Sigmoid colon (tissue), 7 donors: ENCODE data around the gene FFAR4. TPM values are rescaled to one million over a fixed set of nuclear protein-coding genes. Genes with fewer than 3 reads are reported as not detected.

Experiments used
- DNase-seq: peaks from one replicate; pipeline ENCODE4 v3.0.0-alpha.2; 2019
- H3K27ac ChIP-seq, 4 donors: fragments of 200-600 bp; sonication (generic); one replicate each; pipeline ENCODE4 v1.5.1; 2016 to 2019; ENCODE audit warnings: mild to moderate bottlenecking in 1 of 4
- H3K27me3 ChIP-seq, 3 donors: fragments of 200-600 bp; sonication (generic); one replicate each; pipeline ENCODE4 v1.5.1; 2019; ENCODE audit warnings: mild to moderate bottlenecking in 1 of 3
- H3K36me3 ChIP-seq, 4 donors: fragments of 200-600 bp; sonication (generic); one replicate each; pipeline ENCODE4 v1.5.1; 2016 to 2019
- H3K4me1 ChIP-seq, 4 donors: fragments of 200-600 bp; sonication (generic); one replicate each; pipeline ENCODE4 v1.5.1; 2017 to 2019
- H3K4me3 ChIP-seq, 4 donors: fragments of 200-600 bp; sonication (generic); one replicate each; pipeline ENCODE4 v1.5.1; 2017 to 2019; ENCODE audit warnings: mild to moderate bottlenecking in 2 of 4, moderate library complexity in 1 of 4
- H3K9me3 ChIP-seq, 4 donors: fragments of 200-600 bp in 3 of 4; sonication (generic) in 3 of 4; one replicate each; pipeline versions ENCODE4 v1.5.1 to v1.6.1; 2013 to 2019
- EP300 ChIP-seq, 4 donors: sonication (generic); formaldehyde crosslinking; IDR thresholded peaks; one replicate each; pipeline ENCODE4 v1.6.1; 2017; ENCODE audit warnings: antibody characterized with exemption in 4 of 4
- POLR2A ChIP-seq, 2 donors: fragments of 450-650 bp; IDR thresholded peaks; one replicate each; pipeline ENCODE4 v1.6.1; 2016; ENCODE audit warnings: antibody characterized with exemption in 2 of 2, mild to moderate bottlenecking in 2 of 2, moderate library complexity in 2 of 2
- POLR2AphosphoS5 ChIP-seq, 4 donors: sonication (generic); formaldehyde crosslinking; IDR thresholded peaks; one replicate each; pipeline ENCODE4 v1.6.1; 2017; ENCODE audit warnings: antibody characterized with exemption in 4 of 4
- WGBS, 2 donors: extraction: QIAGEN DNeasy Blood & Tissue Kit; methylation state at CpG; one replicate each; pipeline ENCODE4 v1.1.7; 2013; 5-methylcytosine and 5-hydroxymethylcytosine counted together
- intact Hi-C: fragments of 100-400 bp; cut with DNase I; formaldehyde crosslinking; loops from one replicate; pipeline ENCODE4 v1.15.1; 2023
- polyA plus RNA-seq, 3 donors: library from polyadenylated mRNA; stranded (reverse); fragments of 200-250 nt; gene quantifications; one replicate each; pipeline ENCODE4 v1.2.3, GENCODE V29; 2013
- total RNA-seq, 4 donors: library from RNA; depleted of rRNA; stranded (reverse); fragments of >200 nt; gene quantifications; one replicate each; pipeline ENCODE4 v1.1.0, GENCODE V29; 2016
- TF ChIP-seq, protein P1 (sequence below), 4 experiments: fragments of 450-650 bp in 3 of 4; fragments of 200-600 bp in 1 of 4; IDR thresholded peaks; one replicate each; pipeline ENCODE4 v1.5.1; 2016 to 2019; ENCODE audit warnings: antibody characterized with exemption in 4 of 4, mild to moderate bottlenecking in 3 of 4, moderate library complexity in 2 of 4
- donor health status: healthy with polysubstance abuse.
- donor health status: Bipolar disorder and iron deficiency.
- donor health status: healthy.

The FFAR4 gene
- total and polyA plus RNA-seq, 7 donors: 0.36 to 17.9 (median 3.3) TPM; not detected in 1

DNA sequence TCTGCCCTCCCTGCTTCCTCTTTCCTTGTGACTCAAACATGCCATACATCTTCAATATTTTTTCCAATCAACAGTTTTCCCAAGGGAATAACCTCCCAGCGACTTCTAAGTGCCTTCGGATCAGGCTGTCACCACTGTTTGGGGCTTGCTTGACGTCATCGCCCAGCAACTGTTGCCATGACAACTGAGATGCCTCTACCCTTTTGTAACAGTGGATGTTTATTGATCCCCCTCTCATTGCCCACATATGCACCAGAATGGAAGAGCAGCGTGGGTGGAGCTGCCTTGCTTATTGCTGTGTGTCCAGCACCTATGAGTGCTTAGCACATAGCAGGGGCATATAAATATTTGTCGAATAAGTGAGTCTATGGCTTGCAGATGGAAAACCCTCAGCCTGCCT lies 14.4 kb downstream of the FFAR4 start:
- no peaks in the 10 kb centered on the region for H3K9me3 ChIP-seq
- no peaks in the 10 kb centered on the region for H3K36me3 ChIP-seq
- no peaks in the 10 kb centered on the region for H3K4me1 ChIP-seq
- no peak for TF ChIP-seq POLR2AphosphoS5 (IDR thresholded peaks at IDR 0.05)
- no peak for TF ChIP-seq POLR2A (IDR thresholded peaks at IDR 0.05)
- no peak for TF ChIP-seq EP300 (IDR thresholded peaks at IDR 0.05)
- TF ChIP-seq, protein P1, sequence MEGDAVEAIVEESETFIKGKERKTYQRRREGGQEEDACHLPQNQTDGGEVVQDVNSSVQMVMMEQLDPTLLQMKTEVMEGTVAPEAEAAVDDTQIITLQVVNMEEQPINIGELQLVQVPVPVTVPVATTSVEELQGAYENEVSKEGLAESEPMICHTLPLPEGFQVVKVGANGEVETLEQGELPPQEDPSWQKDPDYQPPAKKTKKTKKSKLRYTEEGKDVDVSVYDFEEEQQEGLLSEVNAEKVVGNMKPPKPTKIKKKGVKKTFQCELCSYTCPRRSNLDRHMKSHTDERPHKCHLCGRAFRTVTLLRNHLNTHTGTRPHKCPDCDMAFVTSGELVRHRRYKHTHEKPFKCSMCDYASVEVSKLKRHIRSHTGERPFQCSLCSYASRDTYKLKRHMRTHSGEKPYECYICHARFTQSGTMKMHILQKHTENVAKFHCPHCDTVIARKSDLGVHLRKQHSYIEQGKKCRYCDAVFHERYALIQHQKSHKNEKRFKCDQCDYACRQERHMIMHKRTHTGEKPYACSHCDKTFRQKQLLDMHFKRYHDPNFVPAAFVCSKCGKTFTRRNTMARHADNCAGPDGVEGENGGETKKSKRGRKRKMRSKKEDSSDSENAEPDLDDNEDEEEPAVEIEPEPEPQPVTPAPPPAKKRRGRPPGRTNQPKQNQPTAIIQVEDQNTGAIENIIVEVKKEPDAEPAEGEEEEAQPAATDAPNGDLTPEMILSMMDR (IDR thresholded peaks at IDR 0.05): no peak
- no peak overlapping the region for H3K4me3 ChIP-seq
- no peak for DNase-seq
- intact Hi-C loops: no loop called here
- peaks cover 0 to 7% (median 0%) of the 10 kb centered on the region in 3 donors for H3K27me3 ChIP-seq
- 66 to 76% methylated on average over 6 of the region's 6 CpGs for WGBS, 2 donors
- H3K27ac ChIP-seq: no peak overlapping the region

DNA sequence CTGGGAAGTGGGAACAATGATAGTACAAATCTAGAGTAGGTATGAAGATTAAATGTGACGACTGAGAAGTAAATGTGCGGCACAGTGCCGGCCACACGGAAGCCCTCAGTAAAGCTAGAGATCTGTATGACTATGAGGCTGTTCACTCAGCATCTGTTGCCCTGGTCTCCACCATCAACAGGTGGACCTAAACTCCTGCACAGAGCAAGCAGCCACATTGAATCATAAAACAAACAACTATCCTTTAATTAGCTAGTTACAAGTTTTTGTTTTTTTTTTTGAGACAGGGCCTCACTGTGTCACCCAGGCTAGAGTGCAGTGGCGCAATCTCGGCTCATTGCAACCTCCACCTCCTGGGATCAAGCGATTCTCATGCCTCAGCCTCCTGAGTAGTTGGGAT lies 18.0 kb downstream of the FFAR4 start:
- Histone ChIP-seq H3K36me3 (no peaks in the 10 kb centered on the region), H3K27me3 (peaks cover 0 to 7% (median 0%) of the 10 kb centered on the region in 3 donors), H3K9me3 (no peaks in the 10 kb centered on the region), H3K4me1 (no peaks in the 10 kb centered on the region), H3K27ac (no peak overlapping the region), H3K4me3 (no peak overlapping the region)
- intact Hi-C loops: no loop called here
- no peak for TF ChIP-seq POLR2A (IDR thresholded peaks at IDR 0.05)
- TF ChIP-seq, protein P1 (IDR thresholded peaks at IDR 0.05): no peak
- TF ChIP-seq POLR2AphosphoS5 (IDR thresholded peaks at IDR 0.05): no peak
- no peak for TF ChIP-seq EP300 (IDR thresholded peaks at IDR 0.05)
- 92 to 96% methylated on average over 7 of the region's 7 CpGs for WGBS, 2 donors
- no peak for DNase-seq

DNA sequence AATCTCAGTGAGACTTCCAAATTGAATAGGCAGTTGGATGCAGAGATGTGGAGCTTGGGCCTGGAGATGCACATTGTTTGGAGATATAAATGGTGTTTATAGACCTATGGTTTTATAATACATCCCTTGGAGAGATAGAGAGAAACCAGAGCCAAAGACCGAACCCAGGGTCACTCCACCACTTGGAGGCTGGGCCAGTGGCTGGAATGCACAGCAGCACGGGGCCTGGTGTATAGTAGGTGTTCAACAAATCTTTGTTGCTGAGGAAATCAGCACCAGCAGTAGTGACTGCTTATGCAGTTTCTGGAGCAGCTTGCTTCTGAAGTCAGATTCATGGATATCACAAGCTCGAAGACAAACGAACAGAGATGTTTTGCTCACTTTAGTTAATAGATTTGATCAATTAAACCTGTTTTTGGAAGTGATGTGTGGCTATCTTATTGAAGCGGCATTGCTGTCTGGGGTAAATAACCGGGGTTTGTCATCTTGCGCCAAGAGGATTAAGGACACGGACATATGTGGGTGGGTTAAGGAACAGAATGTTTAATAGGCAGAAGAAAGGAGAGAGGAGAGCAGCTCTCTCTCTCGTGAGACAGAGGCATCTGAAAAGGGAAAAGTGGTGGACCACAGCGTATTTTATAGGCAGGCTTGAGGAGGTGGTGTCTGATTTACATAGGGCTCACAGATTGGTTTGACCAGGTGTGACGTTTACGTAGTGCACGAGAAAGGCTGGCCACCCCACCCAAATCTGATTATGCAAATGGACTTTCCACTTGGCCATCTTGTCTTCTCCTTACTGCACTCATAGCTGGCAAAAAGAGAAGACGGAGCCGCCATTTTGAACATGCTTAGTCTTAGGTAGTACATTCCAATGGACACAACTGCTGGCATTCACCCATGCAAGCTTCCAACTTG lies 23.4 kb downstream of the FFAR4 start:
- 89% methylated on average over 15 of the region's 15 CpGs for WGBS, 2 donors
- TF ChIP-seq POLR2AphosphoS5 (IDR thresholded peaks at IDR 0.05): no peak
- no peak for TF ChIP-seq EP300 (IDR thresholded peaks at IDR 0.05)
- TF ChIP-seq POLR2A (IDR thresholded peaks at IDR 0.05): no peak
- TF ChIP-seq, protein P1 (IDR thresholded peaks at IDR 0.05): no peak
- H3K27me3 ChIP-seq: no peaks in the 10 kb centered on the region

DNA sequence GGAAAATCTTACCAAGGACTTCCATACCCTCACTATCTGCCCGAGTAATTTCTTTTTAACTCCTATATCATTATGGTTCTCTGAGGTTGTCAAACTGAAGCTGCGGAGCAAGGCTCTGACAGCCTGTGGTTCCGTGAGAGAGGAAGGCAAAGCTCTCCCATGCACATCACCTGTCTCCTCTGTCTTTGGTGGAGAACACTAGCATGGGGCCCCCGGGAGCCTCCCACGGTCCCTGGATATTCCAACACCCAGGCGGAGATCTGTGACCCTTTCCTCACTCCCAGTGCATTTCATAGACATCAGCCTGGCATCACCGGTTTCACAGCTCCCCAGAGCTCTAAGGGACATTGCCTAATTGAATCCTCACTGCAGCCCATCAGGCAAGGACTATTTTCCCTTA lies 24.2 kb downstream of the FFAR4 start:
- WGBS, 2 donors: 95% methylated on average over 7 of the region's 7 CpGs
- TF ChIP-seq, protein P1 (IDR thresholded peaks at IDR 0.05): no peak
- TF ChIP-seq EP300 (IDR thresholded peaks at IDR 0.05) (no peak), POLR2A (IDR thresholded peaks at IDR 0.05) (no peak), POLR2AphosphoS5 (IDR thresholded peaks at IDR 0.05) (no peak)
- Histone ChIP-seq H3K9me3 (no peaks in the 10 kb centered on the region), H3K4me1 (no peaks in the 10 kb centered on the region), H3K4me3 (no peak overlapping the region), H3K27ac (no peak overlapping the region), H3K36me3 (no peaks in the 10 kb centered on the region), H3K27me3 (no peaks in the 10 kb centered on the region)
- DNase-seq: no peak
- intact Hi-C loops: no loop called here

More for the DNA sequence above, 23.4 kb downstream of the FFAR4 start:
- Histone ChIP-seq H3K4me1 (no peaks in the 10 kb centered on the region), H3K36me3 (no peaks in the 10 kb centered on the region), H3K4me3 (no peak overlapping the region), H3K27ac (no peak overlapping the region), H3K9me3 (no peaks in the 10 kb centered on the region)
- DNase-seq: no peak
- intact Hi-C loops: no loop called here
